ENCODE data around the gene GNAL.

Gene GNAL

DNA sequence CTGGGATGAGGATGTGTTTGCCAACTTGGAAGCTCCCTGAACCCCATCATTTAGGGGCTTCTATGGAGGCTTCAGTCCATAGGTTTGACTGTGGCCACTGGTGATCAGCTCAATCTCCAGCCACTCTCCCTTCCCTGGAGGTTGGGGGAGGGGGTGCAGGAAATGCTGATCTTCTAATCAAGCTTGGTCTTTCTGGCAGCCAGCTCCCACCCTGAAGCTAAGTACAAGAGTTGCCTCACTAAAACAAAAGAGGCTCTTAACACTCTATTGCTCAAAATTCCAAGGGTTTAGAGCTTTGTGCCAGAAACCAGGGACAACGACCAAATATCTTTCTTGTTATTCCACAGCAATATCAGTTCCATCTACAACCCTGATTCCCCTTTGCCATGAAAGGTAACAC, 238.4 kb downstream of the GNAL start:
- TF ChIP-seq, protein P1, sequence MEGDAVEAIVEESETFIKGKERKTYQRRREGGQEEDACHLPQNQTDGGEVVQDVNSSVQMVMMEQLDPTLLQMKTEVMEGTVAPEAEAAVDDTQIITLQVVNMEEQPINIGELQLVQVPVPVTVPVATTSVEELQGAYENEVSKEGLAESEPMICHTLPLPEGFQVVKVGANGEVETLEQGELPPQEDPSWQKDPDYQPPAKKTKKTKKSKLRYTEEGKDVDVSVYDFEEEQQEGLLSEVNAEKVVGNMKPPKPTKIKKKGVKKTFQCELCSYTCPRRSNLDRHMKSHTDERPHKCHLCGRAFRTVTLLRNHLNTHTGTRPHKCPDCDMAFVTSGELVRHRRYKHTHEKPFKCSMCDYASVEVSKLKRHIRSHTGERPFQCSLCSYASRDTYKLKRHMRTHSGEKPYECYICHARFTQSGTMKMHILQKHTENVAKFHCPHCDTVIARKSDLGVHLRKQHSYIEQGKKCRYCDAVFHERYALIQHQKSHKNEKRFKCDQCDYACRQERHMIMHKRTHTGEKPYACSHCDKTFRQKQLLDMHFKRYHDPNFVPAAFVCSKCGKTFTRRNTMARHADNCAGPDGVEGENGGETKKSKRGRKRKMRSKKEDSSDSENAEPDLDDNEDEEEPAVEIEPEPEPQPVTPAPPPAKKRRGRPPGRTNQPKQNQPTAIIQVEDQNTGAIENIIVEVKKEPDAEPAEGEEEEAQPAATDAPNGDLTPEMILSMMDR (IDR thresholded peaks at IDR 0.05; ENCODE audit: control insufficient read depth, extremely low read depth, insufficient read depth): no peak
- H3K4me3 ChIP-seq (ENCODE audit: low read depth, low read length): no peak overlapping the region
- DNase-seq (ENCODE audit: low read depth): no peak

DNA sequence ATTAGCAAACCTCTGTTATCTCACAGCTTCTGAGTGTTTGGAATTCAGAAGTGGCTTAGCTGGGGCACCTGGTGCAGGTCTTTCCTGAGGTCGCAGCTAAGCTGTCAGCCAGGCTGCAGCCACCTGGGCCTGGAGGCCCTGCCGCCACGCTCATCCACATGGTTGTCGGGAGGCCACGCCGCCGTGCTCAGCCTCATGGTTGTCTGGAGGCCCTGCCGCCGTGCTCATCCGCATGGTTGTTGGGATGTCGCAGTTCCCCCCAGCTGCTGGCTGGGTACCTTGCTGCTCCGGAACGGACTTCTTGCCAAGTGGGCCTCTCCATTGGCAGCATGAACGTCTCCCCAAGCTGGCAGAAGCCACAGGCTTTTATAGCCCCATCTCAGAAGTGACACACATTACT, 243.3 kb downstream of the GNAL start:
- TF ChIP-seq, protein P1 (IDR thresholded peaks at IDR 0.05; ENCODE audit: control insufficient read depth, extremely low read depth, insufficient read depth): no peak
- H3K4me3 ChIP-seq (ENCODE audit: low read depth, low read length): no peak overlapping the region
- no peak for DNase-seq (ENCODE audit: low read depth)
